Chondrocyte (in vitro differentiated cells): ENCODE results near the gene CILP2. TPM values are rescaled to one million over a fixed set of nuclear protein-coding genes. Genes with fewer than 3 reads are reported as not detected.
A peak's percentile ranks its signal among the peaks of the same experiment; 100 is the strongest.

ENCODE experiments used
- DNase-seq: peaks from one replicate; pipeline ENCODE4 v3.0.0; 2021; ENCODE audit warnings: mixed read lengths, low spot score
- H3K27ac Mint-ChIP-seq: one replicate; pipeline ENCODE4 v1.8.0; 2021; ENCODE audit warnings: mild to moderate bottlenecking, moderate library complexity, mixed read lengths; ENCODE audit not compliant: unreplicated experiment
- H3K27me3 Mint-ChIP-seq: 2 replicates; pipeline ENCODE4 v1.8.0; 2021; ENCODE audit warnings: low read depth, mixed read lengths
- H3K36me3 Mint-ChIP-seq: 2 replicates; pipeline ENCODE4 v1.8.0; 2021; ENCODE audit warnings: low read depth, mixed read lengths
- H3K4me1 Mint-ChIP-seq: 2 replicates; pipeline ENCODE4 v1.8.0; 2021; ENCODE audit warnings: low read depth, mild to moderate bottlenecking, mixed read lengths
- H3K4me3 Mint-ChIP-seq: one replicate; pipeline ENCODE4 v1.8.0; 2021; ENCODE audit warnings: mild to moderate bottlenecking, moderate library complexity, mixed read lengths; ENCODE audit not compliant: unreplicated experiment
- H3K9me3 Mint-ChIP-seq: 2 replicates; pipeline ENCODE4 v1.8.0; 2021; ENCODE audit warnings: low read depth, mixed read lengths
- total RNA-seq: library from RNA; stranded (reverse); gene quantifications from 3 replicates; pipeline ENCODE4 v1.2.1, GENCODE V29; 2021
- TF ChIP-seq, protein P1 (sequence below): fragments of 200-600 bp; sonication (generic); IDR thresholded peaks from 2 replicates; pipeline ENCODE4 v1.5.0; 2021; ENCODE audit warnings: antibody characterized with exemption, mild to moderate bottlenecking, moderate library complexity

Gene CILP2
- total RNA-seq, 1 donor from 2014 or later: 12.7 TPM

DNA sequence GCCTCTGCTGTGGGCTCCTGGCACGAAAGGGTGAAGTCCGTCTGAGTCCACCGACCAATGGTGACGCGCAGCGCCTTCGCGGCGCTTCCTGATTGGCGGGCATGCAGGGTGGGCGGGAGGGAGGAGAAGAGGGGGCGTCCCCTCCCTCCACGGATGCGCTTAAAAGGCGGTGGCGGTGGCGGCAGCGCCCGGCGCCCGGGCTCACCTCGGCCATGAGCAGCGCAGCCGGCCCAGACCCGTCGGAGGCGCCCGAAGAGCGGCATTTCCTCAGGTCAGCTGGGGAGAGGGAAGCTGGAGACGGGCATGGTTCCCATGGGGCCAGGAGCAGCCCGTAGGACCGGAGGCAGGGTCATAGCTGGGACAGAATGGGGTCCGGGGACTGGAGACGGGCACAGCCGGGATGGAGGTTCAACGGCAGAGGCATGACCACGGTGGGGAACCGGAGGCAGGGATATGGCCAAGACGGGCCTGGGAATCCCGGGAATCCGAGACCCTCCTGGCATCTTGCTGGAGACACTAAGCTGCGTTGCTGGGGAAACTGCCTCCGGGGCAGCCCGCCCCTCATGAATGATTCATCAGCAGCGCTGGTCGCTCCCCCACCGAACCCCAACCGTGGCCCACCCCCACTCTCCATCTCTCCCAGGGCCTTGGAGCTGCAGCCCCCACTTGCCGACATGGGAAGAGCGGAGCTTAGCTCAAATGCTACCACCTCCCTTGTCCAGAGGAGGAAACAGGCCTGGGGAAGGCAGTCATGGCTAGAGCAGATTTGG, 9.2 kb upstream of the CILP2 start, which contains the start of gene YJEFN3:
YJEFN3 (plus strand) TSS at position 191 of the 770 bp plus-strand sequence; CDS start at position 213, 22 bp downstream.
- Mint-ChIP-seq H3K4me1 (peaks cover 30% of the 10 kb centered on the region), H3K4me3 (no peak within 1 kb of the TSS), H3K36me3 (peaks cover 2% of the 10 kb centered on the region), H3K27ac (peak within 1 kb of the TSS; percentile 49), H3K27me3 (no peaks in the 10 kb centered on the region), H3K9me3 (no peaks in the 10 kb centered on the region)
- TF ChIP-seq, protein P1, sequence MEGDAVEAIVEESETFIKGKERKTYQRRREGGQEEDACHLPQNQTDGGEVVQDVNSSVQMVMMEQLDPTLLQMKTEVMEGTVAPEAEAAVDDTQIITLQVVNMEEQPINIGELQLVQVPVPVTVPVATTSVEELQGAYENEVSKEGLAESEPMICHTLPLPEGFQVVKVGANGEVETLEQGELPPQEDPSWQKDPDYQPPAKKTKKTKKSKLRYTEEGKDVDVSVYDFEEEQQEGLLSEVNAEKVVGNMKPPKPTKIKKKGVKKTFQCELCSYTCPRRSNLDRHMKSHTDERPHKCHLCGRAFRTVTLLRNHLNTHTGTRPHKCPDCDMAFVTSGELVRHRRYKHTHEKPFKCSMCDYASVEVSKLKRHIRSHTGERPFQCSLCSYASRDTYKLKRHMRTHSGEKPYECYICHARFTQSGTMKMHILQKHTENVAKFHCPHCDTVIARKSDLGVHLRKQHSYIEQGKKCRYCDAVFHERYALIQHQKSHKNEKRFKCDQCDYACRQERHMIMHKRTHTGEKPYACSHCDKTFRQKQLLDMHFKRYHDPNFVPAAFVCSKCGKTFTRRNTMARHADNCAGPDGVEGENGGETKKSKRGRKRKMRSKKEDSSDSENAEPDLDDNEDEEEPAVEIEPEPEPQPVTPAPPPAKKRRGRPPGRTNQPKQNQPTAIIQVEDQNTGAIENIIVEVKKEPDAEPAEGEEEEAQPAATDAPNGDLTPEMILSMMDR: no peak
- DNase-seq: no peak

DNA sequence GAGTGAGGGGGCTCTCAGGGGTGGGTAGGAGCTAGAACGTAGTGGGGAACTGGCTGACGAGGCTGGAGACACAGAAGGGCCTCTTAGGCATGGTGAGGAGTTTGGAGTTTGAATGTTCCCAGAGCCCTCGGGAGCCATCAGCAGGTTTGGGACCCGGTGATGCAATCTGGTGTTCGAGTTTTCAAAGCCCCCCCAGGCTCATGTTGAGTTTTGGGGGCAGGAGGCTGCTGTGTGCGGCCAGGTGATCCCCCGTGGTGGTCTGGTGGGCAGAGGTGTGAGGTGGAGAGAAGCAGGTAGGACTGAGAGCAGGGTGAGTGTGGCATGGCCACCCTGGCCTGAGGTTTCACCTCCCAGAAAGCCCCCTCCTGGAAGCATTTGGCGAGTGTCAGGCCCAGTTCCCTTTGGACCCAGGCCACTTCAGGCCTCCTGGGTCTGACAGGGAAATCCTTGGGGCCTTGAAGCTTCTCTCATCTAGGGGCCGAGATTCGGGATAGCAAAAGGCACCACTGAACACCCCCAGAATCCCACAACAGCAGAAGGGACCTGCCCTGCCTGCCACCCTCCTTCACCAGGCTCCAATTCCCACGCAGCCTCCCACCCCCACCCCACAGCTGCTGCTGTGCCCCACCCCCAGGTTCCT, 8.2 kb upstream of the CILP2 start:
- peaks cover 35% of the 10 kb centered on the region for H3K4me1 Mint-ChIP-seq
- peak overlapping the region; percentile 49 for H3K27ac Mint-ChIP-seq
- TF ChIP-seq, protein P1: no peak
- H3K9me3 Mint-ChIP-seq: no peaks in the 10 kb centered on the region
- DNase-seq: no peak
- H3K4me3 Mint-ChIP-seq: no peak overlapping the region
- H3K36me3 Mint-ChIP-seq: peaks cover 2% of the 10 kb centered on the region
- H3K27me3 Mint-ChIP-seq: no peaks in the 10 kb centered on the region

DNA sequence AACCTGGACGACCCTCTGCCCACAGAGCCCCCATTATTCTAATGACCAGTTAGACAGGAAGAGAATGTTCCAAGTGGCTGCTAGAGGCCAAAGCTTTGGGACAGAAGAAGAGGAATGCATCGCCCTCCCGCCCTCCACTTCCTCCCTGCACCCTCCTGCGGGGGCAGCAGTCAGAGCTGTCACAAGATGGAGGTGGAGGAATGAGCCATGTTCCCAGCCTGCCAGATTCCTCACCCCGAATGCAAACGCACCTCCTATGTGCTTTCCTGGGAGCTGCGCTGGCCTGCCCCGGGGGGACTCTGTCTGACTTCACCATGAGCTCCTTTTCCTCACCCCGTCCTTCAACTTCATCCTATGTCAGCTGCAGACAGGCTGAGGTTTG, 7.7 kb upstream of the CILP2 start:
- H3K27ac Mint-ChIP-seq: peak overlapping the region; percentile 15
- no peaks in the 10 kb centered on the region for H3K27me3 Mint-ChIP-seq
- DNase-seq: no peak
- no peaks in the 10 kb centered on the region for H3K9me3 Mint-ChIP-seq
- TF ChIP-seq, protein P1: peak; percentile 14
- no peak overlapping the region for H3K4me3 Mint-ChIP-seq
- H3K4me1 Mint-ChIP-seq: peaks cover 35% of the 10 kb centered on the region
- peaks cover 2% of the 10 kb centered on the region for H3K36me3 Mint-ChIP-seq

DNA sequence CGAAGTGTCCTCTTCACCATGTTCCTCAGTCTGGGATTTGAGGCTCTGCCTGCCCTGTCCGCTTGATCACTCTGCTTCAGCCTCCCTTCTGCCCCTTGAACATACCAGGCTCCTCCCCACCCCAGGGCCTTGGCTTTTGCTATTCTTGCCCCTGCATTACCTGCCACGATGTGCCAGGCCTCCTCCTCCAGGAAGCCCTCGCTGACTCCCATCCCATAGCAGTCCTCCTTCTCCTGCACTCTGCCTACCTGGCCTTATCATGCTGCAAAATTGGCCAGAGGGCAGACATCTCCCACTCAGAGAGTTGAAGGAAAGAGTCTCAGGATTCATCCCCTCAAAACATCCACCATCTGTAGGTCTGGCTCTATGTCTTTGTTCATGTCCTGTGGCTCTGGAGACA, 7.2 kb upstream of the CILP2 start:
- TF ChIP-seq, protein P1: no peak
- H3K4me3 Mint-ChIP-seq: no peak overlapping the region
- peaks cover 2% of the 10 kb centered on the region for H3K36me3 Mint-ChIP-seq
- H3K27me3 Mint-ChIP-seq: no peaks in the 10 kb centered on the region
- peaks cover 35% of the 10 kb centered on the region for H3K4me1 Mint-ChIP-seq
- H3K9me3 Mint-ChIP-seq: no peaks in the 10 kb centered on the region
- no peak for DNase-seq
- peak overlapping the region; percentile 64 for H3K27ac Mint-ChIP-seq

DNA sequence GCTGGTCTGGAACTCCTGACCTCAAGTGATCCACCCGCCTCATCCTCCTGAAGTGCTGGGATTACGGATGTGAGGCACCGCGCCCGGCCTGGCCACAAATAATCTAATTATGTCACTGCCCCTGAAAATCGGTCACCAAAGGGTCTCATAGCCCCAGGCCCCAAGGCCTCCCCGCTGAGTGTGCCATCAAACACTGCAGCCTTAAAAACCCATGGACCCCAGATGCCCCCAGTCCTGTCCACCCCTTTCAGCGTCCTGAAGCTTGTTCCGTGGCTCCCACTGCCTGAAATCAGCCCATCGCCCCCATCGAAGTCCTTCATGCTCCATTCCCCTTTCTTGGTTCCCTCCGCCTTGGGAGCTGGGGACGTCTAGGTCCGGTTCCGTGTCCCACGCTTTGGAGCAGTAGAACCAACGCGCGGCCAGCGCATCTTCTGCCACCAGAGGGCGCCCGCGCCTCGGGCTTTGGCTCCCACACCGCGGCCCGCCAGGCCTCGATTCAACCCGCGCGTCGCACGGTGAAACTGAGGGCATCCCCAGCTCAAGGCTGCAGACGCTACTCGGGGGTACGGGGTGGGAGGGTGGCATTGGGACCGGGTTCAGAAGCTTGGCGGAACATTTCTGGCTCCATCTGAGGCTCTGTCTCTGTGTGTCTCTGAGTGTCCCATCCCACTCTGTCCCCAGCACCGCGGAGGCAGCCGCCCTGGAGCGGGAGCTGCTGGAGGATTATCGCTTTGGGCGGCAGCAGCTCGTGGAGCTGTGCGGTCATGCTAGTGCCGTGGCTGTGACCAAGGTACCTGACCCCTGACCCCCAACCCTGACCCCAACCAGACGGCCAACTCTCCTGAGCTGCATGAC, 5.9 kb upstream of the CILP2 start:
- no peak for DNase-seq
- Mint-ChIP-seq H3K27me3 (no peaks in the 10 kb centered on the region), H3K27ac (peak overlapping the region; percentile 74), H3K4me1 (peaks cover 35% of the 10 kb centered on the region), H3K36me3 (peaks cover 2% of the 10 kb centered on the region), H3K4me3 (no peak overlapping the region), H3K9me3 (no peaks in the 10 kb centered on the region)
- TF ChIP-seq, protein P1: peak; percentile 97
